HG03064 (cell line): ENCODE results near the gene IDH1.
"Not testable (repeated sequence)": the region's sequence is repeated elsewhere in the genome, so short reads cannot be mapped to it uniquely, and the experiment has no call there.

ENCODE experiments used
- ATAC-seq: cut with Tn5 transposase; IDR thresholded peaks from one replicate; pipeline ENCODE4 v1.9.1; 2021; ENCODE audit warnings: low read depth; ENCODE audit not compliant: unreplicated experiment

IDH1 gene

GRCh38 chr2:208256849-208257813 is 2.3 kb upstream of the IDH1 start:
- ATAC-seq = not testable (repeated sequence)

GRCh38 chr2:208256192-208256782 is 1.4 kb upstream of the IDH1 start:
- no peak for ATAC-seq

GRCh38 chr2:208255557-208256106 is 761 bp upstream of the IDH1 start:
- peak; percentile 8 for ATAC-seq

- peak; percentile 74 for ATAC-seq
Measured at GRCh38 chr2:208254118-208254870, 577 bp downstream of the IDH1 start.

- no peak for ATAC-seq
Measured at GRCh38 chr2:208253600-208254117, 1.2 kb downstream of the IDH1 start.

GRCh38 chr2:208252716-208253492 is 2.0 kb downstream of the IDH1 start:
- no peak for ATAC-seq

- ATAC-seq = no peak
Measured at GRCh38 chr2:208251098-208251497, 3.8 kb downstream of the IDH1 start.

GRCh38 chr2:208250388-208250787 is 4.5 kb downstream of the IDH1 start:
- no peak for ATAC-seq

- ATAC-seq = no peak
Measured at GRCh38 chr2:208249296-208249695, 5.6 kb downstream of the IDH1 start.

- ATAC-seq = no peak
Measured at GRCh38 chr2:208248601-208249000, 6.3 kb downstream of the IDH1 start.

- ATAC-seq = no peak
Measured at GRCh38 chr2:208245746-208246145, 9.1 kb downstream of the IDH1 start.

- ATAC-seq = no peak
Measured at GRCh38 chr2:208244422-208244821, 10.4 kb downstream of the IDH1 start.

GRCh38 chr2:208240619-208241209 is 14.2 kb downstream of the IDH1 start:
- ATAC-seq = no peak

- no peak for ATAC-seq
Measured at GRCh38 chr2:208239770-208240493, 14.9 kb downstream of the IDH1 start.

GRCh38 chr2:208235860-208236259 is 19.0 kb downstream of the IDH1 start:
- no peak for ATAC-seq

- no peak for ATAC-seq
Measured at GRCh38 chr2:208234786-208235185, 20.1 kb downstream of the IDH1 start.

GRCh38 chr2:208228476-208228875 is 26.4 kb downstream of the IDH1 start:
- no peak for ATAC-seq

- no peak for ATAC-seq
Measured at GRCh38 chr2:208227581-208228232, 27.2 kb downstream of the IDH1 start.
